DND-41 (cell line): Measurements from ENCODE around the gene USF2.

ENCODE experiments used
- ATAC-seq: fragments of 200-7000 bp; cut with Tn5 transposase; 3 replicates; pipeline ENCODE4 v1.9.1; 2021; ENCODE audit warnings: low read depth; ENCODE audit not compliant: insufficient read depth
- DNase-seq: peaks from one replicate; pipeline ENCODE4 v3.0.0-alpha.2; 2020
- H2AFZ ChIP-seq: 2 replicates; pipeline ENCODE4 v1.6.0; 2012; ENCODE audit warnings: low read depth, low read length
- H3K27ac ChIP-seq: 2 replicates; pipeline ENCODE4 v1.5.1; 2012; ENCODE audit warnings: low read length, inconsistent platforms
- H3K27me3 ChIP-seq: fragments of 200-600 bp; sonication (generic); 2 replicates; pipeline ENCODE4 v1.6.0; 2012; ENCODE audit warnings: low read length, mild to moderate bottlenecking, inconsistent platforms; ENCODE audit not compliant: insufficient read depth, poor library complexity
- H3K36me3 ChIP-seq: 2 replicates; pipeline ENCODE4 v1.5.1; 2012; ENCODE audit warnings: low read length, inconsistent platforms; ENCODE audit not compliant: insufficient read depth
- H3K4me1 ChIP-seq: 2 replicates; pipeline ENCODE4 v1.5.1; 2012; ENCODE audit warnings: mild to moderate bottlenecking, low read length; ENCODE audit not compliant: insufficient read depth
- H3K4me2 ChIP-seq: 2 replicates; pipeline ENCODE4 v1.6.0; 2012; ENCODE audit warnings: mild to moderate bottlenecking, moderate library complexity, low read length, inconsistent platforms; ENCODE audit not compliant: insufficient read depth
- H3K4me3 ChIP-seq, 2 experiments: fragments of 200-600 bp in 1 of 2; shearing (Covaris generic) in 1 of 2; 2 replicates each; pipeline ENCODE4 v1.5.1; 2012 to 2016; ENCODE audit warnings: inconsistent platforms in 2 of 2, low read length in 2 of 2, mild to moderate bottlenecking in 2 of 2, low read depth in 1 of 2, moderate library complexity in 1 of 2
- H3K79me2 ChIP-seq: 2 replicates; pipeline ENCODE4 v1.6.0; 2012; ENCODE audit warnings: low read length, inconsistent platforms; ENCODE audit not compliant: insufficient read depth
- H3K9ac ChIP-seq: 2 replicates; pipeline ENCODE4 v1.6.0; 2012; ENCODE audit warnings: low read depth, mild to moderate bottlenecking, inconsistent platforms, low read length, moderate library complexity
- H3K9me3 ChIP-seq: 2 replicates; pipeline ENCODE4 v1.5.1; 2012; ENCODE audit warnings: low read length, moderate library complexity, mild to moderate bottlenecking, inconsistent platforms; ENCODE audit not compliant: insufficient read depth, severe bottlenecking
- H4K20me1 ChIP-seq: 2 replicates; pipeline ENCODE4 v1.6.0; 2012; ENCODE audit warnings: low read length; ENCODE audit not compliant: insufficient read depth
- CTCF ChIP-seq: IDR thresholded peaks from 2 replicates; pipeline ENCODE4 v1.5.1; 2012; ENCODE audit warnings: borderline replicate concordance, low read length, moderate library complexity, mild to moderate bottlenecking; ENCODE audit not compliant: poor library complexity, severe bottlenecking; ENCODE audit errors: extremely low read depth
- EZH2 ChIP-seq: IDR thresholded peaks from 3 replicates; pipeline ENCODE4 v1.6.1; 2012; ENCODE audit warnings: borderline replicate concordance, low read depth, mild to moderate bottlenecking, moderate library complexity, low read length, inconsistent platforms; ENCODE audit not compliant: severe bottlenecking

The USF2 gene

GRCh38 chr19:35267353-35267817 lies 1.4 kb upstream of the USF2 start:
- H3K9ac ChIP-seq: peak overlapping the region; percentile 92
- H3K79me2 ChIP-seq: peaks cover 42% of the 10 kb centered on the region
- TF ChIP-seq CTCF (no peak), EZH2 (no peak)
- H3K27me3 ChIP-seq: no peaks in the 10 kb centered on the region
- peak; percentile 48 for ATAC-seq
- no peaks in the 10 kb centered on the region for H3K9me3 ChIP-seq
- peaks cover 37% of the 10 kb centered on the region for H3K36me3 ChIP-seq
- H3K4me3 ChIP-seq: peak overlapping the region; percentile 87 to 88
- DNase-seq: peak; percentile 59
- peaks cover 32% of the 10 kb centered on the region for H3K4me1 ChIP-seq
- peaks cover 23% of the 10 kb centered on the region for H4K20me1 ChIP-seq
- peak overlapping the region; percentile 84 for H3K27ac ChIP-seq
- H2AFZ ChIP-seq: peak overlapping the region; percentile 67
- H3K4me2 ChIP-seq: peak overlapping the region; percentile 88

- peaks cover 24% of the 10 kb centered on the region for H4K20me1 ChIP-seq
- H3K27ac ChIP-seq: peak overlapping the region; percentile 84
- peaks cover 41% of the 10 kb centered on the region for H3K36me3 ChIP-seq
- peak overlapping the region; percentile 92 for H3K9ac ChIP-seq
- H3K9me3 ChIP-seq: no peaks in the 10 kb centered on the region
- no peaks in the 10 kb centered on the region for H3K27me3 ChIP-seq
- H3K79me2 ChIP-seq: peaks cover 42% of the 10 kb centered on the region
- DNase-seq (peak; percentile 74), ATAC-seq (peak; percentile 58)
- peak overlapping the region; percentile 67 for H2AFZ ChIP-seq
- H3K4me3 ChIP-seq: peak overlapping the region; percentile 87 to 91
- TF ChIP-seq CTCF (no peak), EZH2 (no peak)
- H3K4me1 ChIP-seq: peaks cover 32% of the 10 kb centered on the region
- peak overlapping the region; percentile 88 for H3K4me2 ChIP-seq
These were observed 785 bp upstream of the USF2 start for GRCh38 chr19:35267818-35268535.

GRCh38 chr19:35269438-35270117 lies 816 bp downstream of the USF2 start:
- ATAC-seq (peak; percentile 62), DNase-seq (peak; percentile 74)
- Histone ChIP-seq H3K4me1 (peaks cover 32% of the 10 kb centered on the region), H3K27me3 (no peaks in the 10 kb centered on the region), H3K9me3 (no peaks in the 10 kb centered on the region), H3K4me2 (peak overlapping the region; percentile 91), H3K36me3 (peaks cover 57% of the 10 kb centered on the region), H2AFZ (peak overlapping the region; percentile 83), H3K27ac (peak overlapping the region; percentile 93), H3K79me2 (peaks cover 42% of the 10 kb centered on the region), H3K9ac (peak overlapping the region; percentile 92), H4K20me1 (peaks cover 30% of the 10 kb centered on the region), H3K4me3 (peak overlapping the region; percentile 61 to 91; a peak in 3 of 4 replicates)
- TF ChIP-seq CTCF: peak; percentile 61
- TF ChIP-seq EZH2: no peak
